Colonic mucosa (tissue), 4 donors: ENCODE data around the gene CSF2. TPM values are rescaled to one million over a fixed set of nuclear protein-coding genes. Genes with fewer than 3 reads are reported as not detected.
A peak's percentile ranks its signal among the peaks of the same experiment; 100 is the strongest.

Experiments
- DNase-seq: peaks from one replicate; pipeline ENCODE4 v3.0.0-alpha.2; 2020
- H3K27ac ChIP-seq: fragments of 200-600 bp; one replicate; pipeline ENCODE4 v1.8.0; 2021
- H3K27me3 ChIP-seq: fragments of 200-600 bp; one replicate; pipeline ENCODE4 v1.8.0; 2021
- H3K36me3 ChIP-seq: fragments of 200-600 bp; one replicate; pipeline ENCODE4 v1.8.0; 2021
- H3K4me1 ChIP-seq: fragments of 200-600 bp; one replicate; pipeline ENCODE4 v1.8.0; 2021; ENCODE audit warnings: mild to moderate bottlenecking
- H3K4me3 ChIP-seq: fragments of 200-600 bp; one replicate; pipeline ENCODE4 v1.8.0; 2021
- H3K9ac ChIP-seq, 2 donors: one replicate each; pipeline ENCODE4 v1.7.0; 2013; ENCODE audit warnings: control low read depth in 2 of 2, low read depth in 2 of 2, low read length in 2 of 2
- H3K9me3 ChIP-seq: fragments of 200-600 bp; one replicate; pipeline ENCODE4 v1.8.0; 2021
- CTCF ChIP-seq: fragments of 200-600 bp; IDR thresholded peaks from one replicate; pipeline ENCODE4 v1.8.0; 2022; ENCODE audit warnings: antibody characterized with exemption, mild to moderate bottlenecking
- intact Hi-C: fragments of 100-400 bp; cut with DNase I; formaldehyde crosslinking; loops from one replicate; pipeline ENCODE4 v1.14.1; 2022
- total RNA-seq, 2 donors: library from RNA; stranded (reverse); fragmentation: NEBNext Ultra II Directional in 1 of 2; extraction: Animal tissue kit (Norgen Biotek cat#: 25700) in 1 of 2; gene quantifications; one replicate each; pipeline ENCODE4 v1.2.1, GENCODE V29; 2021
- donor health status: healthy.
- donor health status: DM: no; HTN: no; CAD: no.
- donor health status: DM: no; HTN: no; CAD: no.

Gene CSF2
- total RNA-seq, 2 donors from 2014 or later, result 0.67 TPM; not detected in 1

DNA sequence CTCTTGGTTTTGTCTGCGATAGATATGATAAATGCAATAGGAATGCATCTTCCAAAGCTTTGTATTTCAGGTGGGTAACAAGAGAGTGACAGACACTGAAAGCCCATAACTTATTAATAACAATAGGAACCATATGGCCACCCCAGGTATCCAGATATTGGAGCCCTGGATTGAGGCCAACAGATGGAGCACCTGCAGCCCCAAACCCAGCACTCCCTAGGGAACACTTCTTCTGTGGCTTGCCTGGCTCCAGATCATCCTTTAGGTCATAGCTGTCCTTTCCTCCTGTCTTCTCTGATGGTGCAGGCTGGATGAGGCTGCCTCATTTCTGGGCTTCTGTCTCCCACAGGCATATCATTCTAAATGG, 18.2 kb upstream of the CSF2 start:
- H3K36me3 ChIP-seq, result no peaks in the 10 kb centered on the region
- no peak overlapping the region for H3K27ac ChIP-seq
- no peak overlapping the region for H3K9ac ChIP-seq
- intact Hi-C loops, result no loop called here
- no peaks in the 10 kb centered on the region for H3K9me3 ChIP-seq
- no peak for DNase-seq
- H3K4me3 ChIP-seq, result no peak overlapping the region
- no peaks in the 10 kb centered on the region for H3K4me1 ChIP-seq
- no peak for TF ChIP-seq CTCF
- no peaks in the 10 kb centered on the region for H3K27me3 ChIP-seq

DNA sequence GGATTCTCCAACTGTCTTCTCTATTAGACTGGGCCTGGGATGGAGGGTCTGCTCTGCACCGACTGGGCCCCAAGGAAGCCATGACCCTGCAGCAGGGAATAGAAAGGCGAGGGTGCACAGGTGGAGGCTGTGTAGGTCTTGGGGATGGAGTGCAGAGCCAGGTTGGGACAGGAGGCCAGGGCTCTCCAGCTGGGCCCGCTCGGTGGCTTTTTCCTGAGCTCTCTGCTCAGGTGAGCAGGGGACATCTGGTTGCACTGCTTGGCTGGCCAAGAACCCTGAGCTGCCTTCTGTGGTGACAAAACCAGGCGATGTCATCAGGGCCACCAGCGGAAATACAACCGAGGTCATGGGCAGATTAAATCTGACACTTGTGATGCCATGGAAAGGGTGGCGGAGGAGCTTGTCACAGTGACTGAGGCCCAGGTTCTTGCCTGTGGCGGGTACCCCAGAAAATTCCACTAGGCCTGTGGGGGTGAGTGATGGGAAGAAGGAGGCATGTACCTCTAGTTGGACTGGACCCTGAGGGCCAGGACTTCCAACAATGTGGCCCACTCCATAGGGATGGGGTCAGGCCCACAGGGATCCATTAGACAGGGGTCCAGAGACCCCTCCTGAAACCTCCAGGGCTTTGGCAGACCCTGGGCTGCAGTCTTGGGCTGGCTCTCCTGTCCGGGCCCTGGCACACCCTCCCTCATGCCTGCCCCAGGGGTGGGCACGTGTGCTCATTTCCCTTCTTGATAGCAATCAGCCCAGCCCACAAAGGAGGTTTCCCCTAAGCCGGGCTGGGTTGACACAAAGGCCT, 17.6 kb upstream of the CSF2 start:
- no peaks in the 10 kb centered on the region for H3K36me3 ChIP-seq
- intact Hi-C loops, result no loop called here
- no peaks in the 10 kb centered on the region for H3K9me3 ChIP-seq
- no peaks in the 10 kb centered on the region for H3K4me1 ChIP-seq
- no peak overlapping the region for H3K4me3 ChIP-seq
- H3K9ac ChIP-seq, result no peak overlapping the region
- no peak overlapping the region for H3K27ac ChIP-seq
- peak; percentile 24 for DNase-seq
- H3K27me3 ChIP-seq, result no peaks in the 10 kb centered on the region
- no peak for TF ChIP-seq CTCF

DNA sequence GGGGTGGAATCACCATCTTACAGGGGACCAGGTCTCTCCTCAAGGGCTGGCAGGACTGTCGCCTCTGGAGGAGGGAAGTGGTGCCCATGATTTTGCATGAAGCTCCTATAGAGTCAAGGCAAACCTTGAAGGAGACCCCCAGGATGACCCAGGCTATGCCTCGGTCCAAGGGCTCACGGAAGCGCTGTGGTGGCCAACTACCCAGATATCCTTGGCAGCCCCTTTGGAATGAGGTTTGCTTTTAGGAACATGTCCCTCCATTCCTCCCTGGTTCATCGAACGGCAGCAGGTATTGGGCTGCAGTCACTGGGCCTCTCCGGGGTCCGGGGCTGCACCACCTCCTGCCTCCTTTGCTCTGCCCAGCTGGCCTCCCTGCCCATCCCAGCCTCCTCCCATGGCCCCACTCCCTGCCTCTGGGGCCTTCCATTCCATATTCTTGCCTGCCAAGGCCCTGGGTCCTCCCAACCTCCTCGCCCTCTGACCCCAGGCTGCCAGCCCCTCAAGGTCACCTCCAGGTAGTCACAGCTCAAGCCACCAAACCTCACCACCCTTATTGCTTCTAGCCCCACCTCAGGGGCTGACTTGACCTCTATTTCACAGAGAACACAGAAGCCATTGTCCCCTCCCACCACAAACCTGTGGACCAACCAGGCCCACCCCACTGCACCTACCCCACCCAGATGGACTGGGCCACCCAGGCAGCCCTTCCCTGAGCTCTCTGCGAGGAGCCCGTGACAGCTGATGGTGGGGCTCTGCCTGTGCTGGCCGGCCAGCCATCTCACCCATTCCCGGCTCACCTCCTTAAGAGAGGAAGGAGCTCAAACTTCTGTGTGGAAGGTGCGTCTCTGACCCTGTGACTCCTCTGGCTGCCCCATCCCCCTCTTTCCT, 16.7 kb upstream of the CSF2 start:
- Histone ChIP-seq H3K4me1 (no peaks in the 10 kb centered on the region), H3K36me3 (no peaks in the 10 kb centered on the region), H3K4me3 (no peak overlapping the region), H3K9me3 (no peaks in the 10 kb centered on the region), H3K9ac (no peak overlapping the region), H3K27ac (no peak overlapping the region), H3K27me3 (no peaks in the 10 kb centered on the region)
- no peak for DNase-seq
- intact Hi-C loops, result no loop called here
- no peak for TF ChIP-seq CTCF

DNA sequence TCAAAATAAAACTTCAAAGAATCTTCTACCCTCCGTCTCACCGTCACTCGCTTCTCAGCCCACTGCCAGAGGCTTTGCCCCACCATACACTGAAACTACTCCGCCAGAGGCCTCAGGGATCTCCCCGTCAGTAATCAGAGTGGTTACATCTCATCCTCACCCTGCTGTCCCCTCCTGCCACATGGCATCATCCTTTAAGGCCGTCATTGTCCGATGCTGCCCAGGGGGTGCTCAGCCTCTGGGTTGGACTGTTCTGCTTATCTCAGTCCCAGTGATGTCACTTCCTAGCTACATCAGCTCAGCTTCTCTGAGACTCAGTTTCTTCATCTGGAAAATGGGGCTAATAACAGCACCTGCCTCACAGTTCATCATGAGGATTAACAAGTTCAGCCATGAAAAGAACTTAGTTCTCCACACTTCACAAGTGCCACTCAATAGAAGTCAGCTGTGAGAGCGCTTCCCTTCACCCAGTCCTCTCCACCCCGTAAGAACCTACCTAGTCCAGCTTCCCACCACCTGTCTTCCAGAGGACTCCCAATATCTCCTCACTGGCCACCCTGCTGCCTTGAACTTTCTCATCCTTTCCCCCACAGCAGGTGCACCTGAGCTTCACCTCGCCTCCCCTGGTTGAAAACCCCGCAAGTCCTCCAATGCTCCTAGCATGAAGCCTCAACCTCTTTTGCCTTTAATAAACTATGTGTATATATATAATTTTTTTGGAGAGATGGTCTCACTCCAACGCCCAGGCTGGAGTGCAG, 15.9 kb upstream of the CSF2 start:
- no peak for TF ChIP-seq CTCF
- no peaks in the 10 kb centered on the region for H3K9me3 ChIP-seq
- no peak overlapping the region for H3K9ac ChIP-seq
- DNase-seq, result peak; percentile 14
- H3K36me3 ChIP-seq, result no peaks in the 10 kb centered on the region
- H3K27me3 ChIP-seq, result no peaks in the 10 kb centered on the region
- H3K4me1 ChIP-seq, result no peaks in the 10 kb centered on the region
- H3K27ac ChIP-seq, result no peak overlapping the region
- H3K4me3 ChIP-seq, result no peak overlapping the region
- intact Hi-C loops, result no loop called here

GRCh38 chr5:132058646-132059042, 14.9 kb upstream of the CSF2 start:
- no peaks in the 10 kb centered on the region for H3K4me1 ChIP-seq
- intact Hi-C loops, result no loop called here
- H3K4me3 ChIP-seq, result no peak overlapping the region
- H3K36me3 ChIP-seq, result no peaks in the 10 kb centered on the region
- DNase-seq, result no peak
- no peaks in the 10 kb centered on the region for H3K27me3 ChIP-seq
- H3K9ac ChIP-seq, result no peak overlapping the region
- TF ChIP-seq CTCF, result no peak
- no peak overlapping the region for H3K27ac ChIP-seq
- H3K9me3 ChIP-seq, result no peaks in the 10 kb centered on the region
